Measurements from ENCODE around the gene CLEC4E. TPM values are rescaled to one million over a fixed set of nuclear protein-coding genes. Genes with fewer than 3 reads are reported as not detected.

The CLEC4E gene
- total and polyA plus RNA-seq, 3 donors from 2014 or later: 0.98 to 3.2 (median 2.0) TPM

- Histone ChIP-seq H3K27me3 (no peaks in the 10 kb centered on the region), H3K9me3 (no peaks in the 10 kb centered on the region), H3K36me3 (ENCODE audit: low read depth, missing control alignments) (no peaks in the 10 kb centered on the region), H3K4me3 (no peak overlapping the region), H3K4me1 (no peaks in the 10 kb centered on the region), H3K27ac (no peak overlapping the region)
- TF ChIP-seq, protein P1, sequence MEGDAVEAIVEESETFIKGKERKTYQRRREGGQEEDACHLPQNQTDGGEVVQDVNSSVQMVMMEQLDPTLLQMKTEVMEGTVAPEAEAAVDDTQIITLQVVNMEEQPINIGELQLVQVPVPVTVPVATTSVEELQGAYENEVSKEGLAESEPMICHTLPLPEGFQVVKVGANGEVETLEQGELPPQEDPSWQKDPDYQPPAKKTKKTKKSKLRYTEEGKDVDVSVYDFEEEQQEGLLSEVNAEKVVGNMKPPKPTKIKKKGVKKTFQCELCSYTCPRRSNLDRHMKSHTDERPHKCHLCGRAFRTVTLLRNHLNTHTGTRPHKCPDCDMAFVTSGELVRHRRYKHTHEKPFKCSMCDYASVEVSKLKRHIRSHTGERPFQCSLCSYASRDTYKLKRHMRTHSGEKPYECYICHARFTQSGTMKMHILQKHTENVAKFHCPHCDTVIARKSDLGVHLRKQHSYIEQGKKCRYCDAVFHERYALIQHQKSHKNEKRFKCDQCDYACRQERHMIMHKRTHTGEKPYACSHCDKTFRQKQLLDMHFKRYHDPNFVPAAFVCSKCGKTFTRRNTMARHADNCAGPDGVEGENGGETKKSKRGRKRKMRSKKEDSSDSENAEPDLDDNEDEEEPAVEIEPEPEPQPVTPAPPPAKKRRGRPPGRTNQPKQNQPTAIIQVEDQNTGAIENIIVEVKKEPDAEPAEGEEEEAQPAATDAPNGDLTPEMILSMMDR (IDR thresholded peaks at IDR 0.05): no peak
- 56 to 67% methylated on average over 9 to 12 of the region's 12 CpGs for WGBS, 2 donors
- DNase-seq: no peak
- intact Hi-C loops (cut with DNase I; ENCODE audit: low total_unique reads): no loop called here
Measured at GRCh38 chr12:8508910-8509841, 31.5 kb downstream of the CLEC4E start.

GRCh38 chr12:8508223-8508622 is 32.5 kb downstream of the CLEC4E start:
- H3K27ac ChIP-seq: no peak overlapping the region
- H3K36me3 ChIP-seq (ENCODE audit: low read depth, missing control alignments): no peaks in the 10 kb centered on the region
- H3K4me3 ChIP-seq: no peak overlapping the region
- no peak for TF ChIP-seq POLR2A (IDR thresholded peaks at IDR 0.05)
- TF ChIP-seq, protein P1 (IDR thresholded peaks at IDR 0.05): no peak
- H3K4me1 ChIP-seq: no peaks in the 10 kb centered on the region
- intact Hi-C loops (cut with DNase I; ENCODE audit: low total_unique reads): no loop called here
- no peaks in the 10 kb centered on the region for H3K27me3 ChIP-seq
- H3K9me3 ChIP-seq: no peaks in the 10 kb centered on the region
- DNase-seq: no peak
- 70 to 93% methylated on average over 2 to 3 of the region's 3 CpGs for WGBS, 2 donors

DNA sequence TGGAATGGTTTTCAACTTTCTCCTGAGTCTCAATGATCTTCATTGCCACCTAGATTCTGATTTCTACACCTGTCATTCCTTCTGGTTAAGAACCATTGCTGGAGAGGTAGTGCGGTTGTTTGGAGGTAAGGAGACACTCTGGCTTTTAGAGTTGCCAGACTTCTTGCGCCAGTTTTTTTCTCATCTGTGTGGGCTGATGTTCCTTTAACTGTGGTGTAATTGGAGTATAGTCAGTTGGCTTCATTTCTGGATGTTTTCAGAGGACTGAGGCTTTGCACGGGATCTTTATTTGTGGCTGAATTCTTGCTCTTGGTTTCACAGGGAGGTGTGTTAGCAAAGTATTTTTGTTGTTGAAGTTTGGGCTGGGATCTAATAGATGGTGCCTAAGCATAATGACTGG is 33.1 kb downstream of the CLEC4E start:
- no peaks in the 10 kb centered on the region for H3K9me3 ChIP-seq
- H3K36me3 ChIP-seq (ENCODE audit: low read depth, missing control alignments): no peaks in the 10 kb centered on the region
- no peak overlapping the region for H3K4me3 ChIP-seq
- intact Hi-C loops (cut with DNase I; ENCODE audit: low total_unique reads): no loop called here
- no peaks in the 10 kb centered on the region for H3K4me1 ChIP-seq
- TF ChIP-seq POLR2A (IDR thresholded peaks at IDR 0.05): no peak
- TF ChIP-seq, protein P1 (IDR thresholded peaks at IDR 0.05): no peak
- no peaks in the 10 kb centered on the region for H3K27me3 ChIP-seq
- DNase-seq: no peak
- no peak overlapping the region for H3K27ac ChIP-seq
- WGBS, 2 donors: 91 to 93% methylated on average over 3 of the region's 3 CpGs

DNA sequence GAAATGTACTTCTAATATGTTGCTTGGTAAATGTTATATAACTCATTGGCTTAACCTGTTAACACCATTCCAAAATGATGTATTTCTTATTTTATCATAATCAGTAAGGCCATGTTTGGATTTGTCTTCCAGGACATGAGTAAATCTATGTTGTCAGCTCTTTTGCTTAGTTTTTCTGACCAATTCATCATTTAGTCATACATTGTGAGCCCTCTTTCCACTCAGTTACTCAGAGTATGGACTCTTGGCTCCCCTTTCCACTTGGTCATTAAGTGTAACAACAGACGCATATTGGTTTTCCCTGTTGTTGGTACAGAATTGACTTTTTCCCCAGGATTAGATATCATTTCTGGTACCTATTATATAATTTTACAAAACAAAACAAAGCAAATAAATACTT is 36.4 kb downstream of the CLEC4E start:
- H3K4me1 ChIP-seq: no peaks in the 10 kb centered on the region
- H3K9me3 ChIP-seq: no peaks in the 10 kb centered on the region
- WGBS, 2 donors: 82 to 89% methylated on average over 1 of the region's 1 CpG
- H3K4me3 ChIP-seq: no peak overlapping the region
- TF ChIP-seq, protein P1 (IDR thresholded peaks at IDR 0.05): no peak
- no peak for TF ChIP-seq POLR2A (IDR thresholded peaks at IDR 0.05)
- no peak for DNase-seq
- H3K27ac ChIP-seq: no peak overlapping the region
- H3K27me3 ChIP-seq: no peaks in the 10 kb centered on the region
- H3K36me3 ChIP-seq (ENCODE audit: low read depth, missing control alignments): no peaks in the 10 kb centered on the region
- intact Hi-C loops (cut with DNase I; ENCODE audit: low total_unique reads): no loop called here

- no peaks in the 10 kb centered on the region for H3K4me1 ChIP-seq
- H3K27ac ChIP-seq: no peak overlapping the region
- TF ChIP-seq, protein P1 (IDR thresholded peaks at IDR 0.05): no peak
- TF ChIP-seq POLR2A (IDR thresholded peaks at IDR 0.05): no peak
- whole genome bisulfite sequencing, 2 donors: 66 to 74% methylated on average over 3 of the region's 3 CpGs
- DNase-seq: no peak
- no peaks in the 10 kb centered on the region for H3K36me3 ChIP-seq (ENCODE audit: low read depth, missing control alignments)
- intact Hi-C loops (cut with DNase I; ENCODE audit: low total_unique reads): no loop called here
- no peaks in the 10 kb centered on the region for H3K9me3 ChIP-seq
- H3K4me3 ChIP-seq: no peak overlapping the region
- H3K27me3 ChIP-seq: no peaks in the 10 kb centered on the region
Measured at GRCh38 chr12:8501720-8502119, 39.0 kb downstream of the CLEC4E start.
